Measurements from ENCODE around the gene CIP2A. TPM values are rescaled to one million over a fixed set of nuclear protein-coding genes. Genes with fewer than 3 reads are reported as not detected.

The CIP2A gene
- total and polyA plus RNA-seq, 4 donors: 0.62 to 44.9 (median 0.95) TPM

DNA sequence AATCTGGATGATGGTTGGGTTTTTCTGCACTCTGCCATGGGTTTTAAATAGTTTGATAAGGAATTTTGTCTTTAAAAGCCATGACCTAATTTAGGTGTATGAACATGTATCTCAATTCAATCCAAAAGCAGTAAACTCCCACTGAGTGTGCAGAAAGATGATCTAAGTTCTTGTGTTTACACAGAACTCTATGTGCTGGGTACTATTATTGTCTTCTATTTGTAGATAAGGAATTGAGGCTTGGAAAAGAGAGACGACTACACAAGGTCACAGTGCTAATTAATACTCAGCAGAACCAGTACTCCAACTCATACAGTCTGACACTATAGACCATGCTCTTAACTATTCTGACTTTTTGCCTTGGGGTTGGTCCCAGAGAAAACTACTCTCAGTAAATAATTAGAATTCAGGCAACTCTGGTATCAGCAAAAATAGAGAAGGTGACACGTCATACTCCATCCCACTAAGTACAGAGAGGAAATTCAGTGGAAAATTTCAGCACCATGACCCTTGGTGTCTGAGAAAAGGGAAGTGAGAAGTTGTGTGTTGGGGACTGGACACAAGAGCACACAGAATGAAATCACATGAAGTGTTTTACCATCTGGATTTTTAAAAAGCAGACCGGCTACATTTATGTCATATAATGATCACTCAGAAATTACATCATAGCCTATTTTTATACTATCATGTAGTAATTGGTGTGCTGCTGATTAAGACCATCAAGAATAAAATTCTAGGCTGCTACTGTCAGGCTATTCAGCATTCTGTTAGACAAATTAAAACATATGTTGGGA lies 60.6 kb downstream of the CIP2A start:
- Histone ChIP-seq H3K4me1 (ENCODE audit: control insufficient read depth in 4 of 4, insufficient read depth in 4 of 4, low read length in 3 of 4) (no peaks in the 10 kb centered on the region), H3K27me3 (ENCODE audit: control insufficient read depth in 4 of 4, insufficient read depth in 4 of 4, low read length in 3 of 4) (peaks cover 0 to 5% (median 0%) of the 10 kb centered on the region in 4 donors), H3K9ac (ENCODE audit: low read depth in 1 of 2, low read length in 2 of 2) (no peak overlapping the region), H3K36me3 (ENCODE audit: control insufficient read depth in 4 of 4, insufficient read depth in 3 of 4, low read depth in 1 of 4, low read length in 3 of 4) (no peaks in the 10 kb centered on the region), H3K4me3 (ENCODE audit: low read depth in 1 of 3, low read length in 3 of 3) (no peak overlapping the region), H3K9me3 (ENCODE audit: control insufficient read depth in 4 of 4, low read length in 3 of 4) (no peaks in the 10 kb centered on the region), H3K27ac (ENCODE audit: low read depth in 1 of 2, low read length in 2 of 2) (no peak overlapping the region)
- TF ChIP-seq HNF4G (IDR thresholded peaks at IDR 0.05) (no peak), TAF1 (conservative IDR thresholded peaks at IDR 0.05) (no peak), NR2F2 (IDR thresholded peaks at IDR 0.05) (no peak), RAD21 (IDR thresholded peaks at IDR 0.05) (no peak)
- TF ChIP-seq, protein P1, sequence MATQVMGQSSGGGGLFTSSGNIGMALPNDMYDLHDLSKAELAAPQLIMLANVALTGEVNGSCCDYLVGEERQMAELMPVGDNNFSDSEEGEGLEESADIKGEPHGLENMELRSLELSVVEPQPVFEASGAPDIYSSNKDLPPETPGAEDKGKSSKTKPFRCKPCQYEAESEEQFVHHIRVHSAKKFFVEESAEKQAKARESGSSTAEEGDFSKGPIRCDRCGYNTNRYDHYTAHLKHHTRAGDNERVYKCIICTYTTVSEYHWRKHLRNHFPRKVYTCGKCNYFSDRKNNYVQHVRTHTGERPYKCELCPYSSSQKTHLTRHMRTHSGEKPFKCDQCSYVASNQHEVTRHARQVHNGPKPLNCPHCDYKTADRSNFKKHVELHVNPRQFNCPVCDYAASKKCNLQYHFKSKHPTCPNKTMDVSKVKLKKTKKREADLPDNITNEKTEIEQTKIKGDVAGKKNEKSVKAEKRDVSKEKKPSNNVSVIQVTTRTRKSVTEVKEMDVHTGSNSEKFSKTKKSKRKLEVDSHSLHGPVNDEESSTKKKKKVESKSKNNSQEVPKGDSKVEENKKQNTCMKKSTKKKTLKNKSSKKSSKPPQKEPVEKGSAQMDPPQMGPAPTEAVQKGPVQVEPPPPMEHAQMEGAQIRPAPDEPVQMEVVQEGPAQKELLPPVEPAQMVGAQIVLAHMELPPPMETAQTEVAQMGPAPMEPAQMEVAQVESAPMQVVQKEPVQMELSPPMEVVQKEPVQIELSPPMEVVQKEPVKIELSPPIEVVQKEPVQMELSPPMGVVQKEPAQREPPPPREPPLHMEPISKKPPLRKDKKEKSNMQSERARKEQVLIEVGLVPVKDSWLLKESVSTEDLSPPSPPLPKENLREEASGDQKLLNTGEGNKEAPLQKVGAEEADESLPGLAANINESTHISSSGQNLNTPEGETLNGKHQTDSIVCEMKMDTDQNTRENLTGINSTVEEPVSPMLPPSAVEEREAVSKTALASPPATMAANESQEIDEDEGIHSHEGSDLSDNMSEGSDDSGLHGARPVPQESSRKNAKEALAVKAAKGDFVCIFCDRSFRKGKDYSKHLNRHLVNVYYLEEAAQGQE (IDR thresholded peaks at IDR 0.05): peak; percentile 55
- TF ChIP-seq, protein P2, sequence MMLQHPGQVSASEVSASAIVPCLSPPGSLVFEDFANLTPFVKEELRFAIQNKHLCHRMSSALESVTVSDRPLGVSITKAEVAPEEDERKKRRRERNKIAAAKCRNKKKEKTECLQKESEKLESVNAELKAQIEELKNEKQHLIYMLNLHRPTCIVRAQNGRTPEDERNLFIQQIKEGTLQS (IDR thresholded peaks at IDR 0.05): no peak
- DNase-seq (ENCODE audit: low spot score): no peak
- 58% methylated on average over 3 of the region's 3 CpGs for WGBS

DNA sequence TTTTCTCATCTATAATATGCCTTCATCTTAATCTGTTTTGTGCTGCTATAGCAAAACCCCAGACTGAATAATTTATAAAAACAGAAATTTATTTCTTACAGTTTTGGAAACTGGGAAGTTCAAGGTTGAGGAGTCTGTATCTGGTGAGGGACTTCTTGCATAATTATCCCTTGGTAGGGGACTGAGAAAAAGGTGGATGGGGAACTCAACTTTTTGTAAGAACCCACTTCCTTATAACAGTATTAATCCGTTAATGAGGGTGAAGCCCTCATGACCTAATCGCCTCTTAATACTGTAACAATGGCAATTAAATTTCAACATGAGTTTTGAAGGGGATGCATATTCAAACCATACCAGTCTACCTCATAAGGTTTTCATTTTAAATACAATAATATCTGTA lies 61.4 kb downstream of the CIP2A start:
- Histone ChIP-seq H3K4me3 (ENCODE audit: low read depth in 1 of 3, low read length in 3 of 3) (no peak overlapping the region), H3K4me1 (ENCODE audit: control insufficient read depth in 4 of 4, insufficient read depth in 4 of 4, low read length in 3 of 4) (no peaks in the 10 kb centered on the region), H3K27ac (ENCODE audit: low read depth in 1 of 2, low read length in 2 of 2) (no peak overlapping the region), H3K27me3 (ENCODE audit: control insufficient read depth in 4 of 4, insufficient read depth in 4 of 4, low read length in 3 of 4) (peaks cover 0 to 5% (median 0%) of the 10 kb centered on the region in 4 donors), H3K9me3 (ENCODE audit: control insufficient read depth in 4 of 4, low read length in 3 of 4) (no peaks in the 10 kb centered on the region), H3K9ac (ENCODE audit: low read depth in 1 of 2, low read length in 2 of 2) (no peak overlapping the region), H3K36me3 (ENCODE audit: control insufficient read depth in 4 of 4, insufficient read depth in 3 of 4, low read depth in 1 of 4, low read length in 3 of 4) (no peaks in the 10 kb centered on the region)
- no peak for DNase-seq (ENCODE audit: low spot score)
- no peak for TF ChIP-seq FOXA2 (IDR thresholded peaks at IDR 0.05)
- no peak for TF ChIP-seq GABPA (IDR thresholded peaks at IDR 0.05 in 1 of 2, conservative IDR thresholded peaks at IDR 0.05 in 1 of 2)
- no peak for TF ChIP-seq JUND (IDR thresholded peaks at IDR 0.05)
- no peak for TF ChIP-seq RAD21 (IDR thresholded peaks at IDR 0.05)
- no peak for TF ChIP-seq NR2F2 (IDR thresholded peaks at IDR 0.05)
- TF ChIP-seq, protein P1 (IDR thresholded peaks at IDR 0.05): no peak
- no peak for TF ChIP-seq HNF4A (conservative IDR thresholded peaks at IDR 0.05)
- TF ChIP-seq TAF1 (conservative IDR thresholded peaks at IDR 0.05): no peak
- no peak for TF ChIP-seq RXRA (IDR thresholded peaks at IDR 0.05)
- TF ChIP-seq EGR1 (IDR thresholded peaks at IDR 0.05; ENCODE audit: low read depth in 2 of 2): no peak
- no peak for TF ChIP-seq YY1 (IDR thresholded peaks at IDR 0.05)
- TF ChIP-seq, protein P3, sequence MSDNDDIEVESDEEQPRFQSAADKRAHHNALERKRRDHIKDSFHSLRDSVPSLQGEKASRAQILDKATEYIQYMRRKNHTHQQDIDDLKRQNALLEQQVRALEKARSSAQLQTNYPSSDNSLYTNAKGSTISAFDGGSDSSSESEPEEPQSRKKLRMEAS (IDR thresholded peaks at IDR 0.05): no peak
- TF ChIP-seq, protein P4, sequence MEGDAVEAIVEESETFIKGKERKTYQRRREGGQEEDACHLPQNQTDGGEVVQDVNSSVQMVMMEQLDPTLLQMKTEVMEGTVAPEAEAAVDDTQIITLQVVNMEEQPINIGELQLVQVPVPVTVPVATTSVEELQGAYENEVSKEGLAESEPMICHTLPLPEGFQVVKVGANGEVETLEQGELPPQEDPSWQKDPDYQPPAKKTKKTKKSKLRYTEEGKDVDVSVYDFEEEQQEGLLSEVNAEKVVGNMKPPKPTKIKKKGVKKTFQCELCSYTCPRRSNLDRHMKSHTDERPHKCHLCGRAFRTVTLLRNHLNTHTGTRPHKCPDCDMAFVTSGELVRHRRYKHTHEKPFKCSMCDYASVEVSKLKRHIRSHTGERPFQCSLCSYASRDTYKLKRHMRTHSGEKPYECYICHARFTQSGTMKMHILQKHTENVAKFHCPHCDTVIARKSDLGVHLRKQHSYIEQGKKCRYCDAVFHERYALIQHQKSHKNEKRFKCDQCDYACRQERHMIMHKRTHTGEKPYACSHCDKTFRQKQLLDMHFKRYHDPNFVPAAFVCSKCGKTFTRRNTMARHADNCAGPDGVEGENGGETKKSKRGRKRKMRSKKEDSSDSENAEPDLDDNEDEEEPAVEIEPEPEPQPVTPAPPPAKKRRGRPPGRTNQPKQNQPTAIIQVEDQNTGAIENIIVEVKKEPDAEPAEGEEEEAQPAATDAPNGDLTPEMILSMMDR (IDR thresholded peaks at IDR 0.05; ENCODE audit: low read depth, low read length, missing input control): no peak
- TF ChIP-seq FOXA1 (IDR thresholded peaks at IDR 0.05): no peak
- TF ChIP-seq SP1 (IDR thresholded peaks at IDR 0.05): no peak
- TF ChIP-seq, protein P5, sequence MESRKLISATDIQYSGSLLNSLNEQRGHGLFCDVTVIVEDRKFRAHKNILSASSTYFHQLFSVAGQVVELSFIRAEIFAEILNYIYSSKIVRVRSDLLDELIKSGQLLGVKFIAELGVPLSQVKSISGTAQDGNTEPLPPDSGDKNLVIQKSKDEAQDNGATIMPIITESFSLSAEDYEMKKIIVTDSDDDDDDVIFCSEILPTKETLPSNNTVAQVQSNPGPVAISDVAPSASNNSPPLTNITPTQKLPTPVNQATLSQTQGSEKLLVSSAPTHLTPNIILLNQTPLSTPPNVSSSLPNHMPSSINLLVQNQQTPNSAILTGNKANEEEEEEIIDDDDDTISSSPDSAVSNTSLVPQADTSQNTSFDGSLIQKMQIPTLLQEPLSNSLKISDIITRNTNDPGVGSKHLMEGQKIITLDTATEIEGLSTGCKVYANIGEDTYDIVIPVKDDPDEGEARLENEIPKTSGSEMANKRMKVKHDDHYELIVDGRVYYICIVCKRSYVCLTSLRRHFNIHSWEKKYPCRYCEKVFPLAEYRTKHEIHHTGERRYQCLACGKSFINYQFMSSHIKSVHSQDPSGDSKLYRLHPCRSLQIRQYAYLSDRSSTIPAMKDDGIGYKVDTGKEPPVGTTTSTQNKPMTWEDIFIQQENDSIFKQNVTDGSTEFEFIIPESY (IDR thresholded peaks at IDR 0.05): no peak
- TF ChIP-seq, protein P2 (IDR thresholded peaks at IDR 0.05): no peak
- no peak for TF ChIP-seq HNF4G (IDR thresholded peaks at IDR 0.05)
- WGBS: 70% methylated on average over 2 of the region's 2 CpGs
